Hepatocyte (in vitro differentiated cells): Measurements from ENCODE around the gene TMEM240. TPM values are rescaled to one million over a fixed set of nuclear protein-coding genes. Genes with fewer than 3 reads are reported as not detected.

ENCODE experiments used
- DNase-seq: peaks from one replicate; pipeline ENCODE4 v3.0.0-alpha.2; 2016; ENCODE audit warnings: low spot score
- H2AFZ ChIP-seq: fragments of 200-600 bp; sonication (generic); 2 replicates; pipeline ENCODE4 v1.6.0; 2016; ENCODE audit warnings: antibody characterized with exemption, mild to moderate bottlenecking
- H3K27ac ChIP-seq: fragments of 200-600 bp; sonication (generic); 2 replicates; pipeline ENCODE4 v1.5.1; 2016; ENCODE audit warnings: mild to moderate bottlenecking
- H3K27me3 ChIP-seq: fragments of 200-600 bp; sonication (generic); 2 replicates; pipeline ENCODE4 v1.6.1; 2016
- H3K36me3 ChIP-seq: fragments of 200-600 bp; sonication (generic); replicated peaks from 2 replicates; pipeline ENCODE4 v1.5.1; 2016; ENCODE audit warnings: low read depth; ENCODE audit not compliant: insufficient read depth
- H3K4me1 ChIP-seq: fragments of 200-600 bp; sonication (generic); 2 replicates; pipeline ENCODE4 v1.5.1; 2016; ENCODE audit warnings: mild to moderate bottlenecking, moderate library complexity; ENCODE audit not compliant: insufficient read depth
- H3K4me2 ChIP-seq: fragments of 200-600 bp; sonication (generic); 2 replicates; pipeline ENCODE4 v1.6.0; 2016
- H3K4me3 ChIP-seq: fragments of 200-600 bp; sonication (generic); 2 replicates; pipeline ENCODE4 v1.5.1; 2016; ENCODE audit warnings: mild to moderate bottlenecking
- H3K79me2 ChIP-seq: fragments of 200-600 bp; sonication (generic); 2 replicates; pipeline ENCODE4 v1.6.0; 2017; ENCODE audit warnings: mild to moderate bottlenecking
- H3K9me2 ChIP-seq: fragments of 200-600 bp; sonication (generic); replicated peaks from 2 replicates; pipeline ENCODE4 v1.6.0; 2017; ENCODE audit warnings: mild to moderate bottlenecking; ENCODE audit not compliant: insufficient read depth
- H3K9me3 ChIP-seq: fragments of 200-600 bp; sonication (generic); 2 replicates; pipeline ENCODE4 v1.5.1; 2016; ENCODE audit warnings: low read depth, mild to moderate bottlenecking
- H4K20me1 ChIP-seq: fragments of 200-600 bp; sonication (generic); 2 replicates; pipeline ENCODE4 v1.6.0; 2016; ENCODE audit warnings: mild to moderate bottlenecking; ENCODE audit not compliant: insufficient read depth, poor library complexity, severe bottlenecking
- CTCF ChIP-seq: fragments of 200-600 bp; sonication (generic); IDR thresholded peaks from 2 replicates; pipeline ENCODE4 v1.5.1; 2016; ENCODE audit warnings: antibody characterized with exemption, mild to moderate bottlenecking; ENCODE audit not compliant: poor library complexity
- EZH2 ChIP-seq: fragments of 200-600 bp; sonication (generic); IDR thresholded peaks from 2 replicates; pipeline ENCODE4 v1.6.1; 2016; ENCODE audit warnings: antibody characterized with exemption, mild to moderate bottlenecking, borderline replicate concordance
- EZH2phosphoT487 ChIP-seq: fragments of 200-600 bp; sonication (generic); IDR thresholded peaks from one replicate; pipeline ENCODE4 v1.6.1; 2018; ENCODE audit warnings: antibody characterized with exemption, mild to moderate bottlenecking, low read depth, moderate library complexity; ENCODE audit not compliant: unreplicated experiment, severe bottlenecking
- WGBS: methylation state at CpG from one replicate; pipeline ENCODE4 v1.1.6; 2016; ENCODE audit warnings: low lambda C conversion rate; ENCODE audit errors: missing lambda C conversion rate; 5-methylcytosine and 5-hydroxymethylcytosine counted together
- polyA plus RNA-seq: library from polyadenylated mRNA; unstranded; fragments of >200 nt; fragmentation: Nextera tagmentation; extraction: Ambion mirVana; gene quantifications from 2 replicates; pipeline ENCODE4 v1.2.1, GENCODE V29; 2016
- total RNA-seq: library from RNA; depleted of rRNA; stranded (reverse); fragments of >200 nt; gene quantifications from 2 replicates; pipeline ENCODE4 v1.2.3, GENCODE V29; 2014

TMEM240 gene
- total and polyA plus RNA-seq, 2 experiments from 2014 or later, result 2.1 to 4.3 TPM

DNA sequence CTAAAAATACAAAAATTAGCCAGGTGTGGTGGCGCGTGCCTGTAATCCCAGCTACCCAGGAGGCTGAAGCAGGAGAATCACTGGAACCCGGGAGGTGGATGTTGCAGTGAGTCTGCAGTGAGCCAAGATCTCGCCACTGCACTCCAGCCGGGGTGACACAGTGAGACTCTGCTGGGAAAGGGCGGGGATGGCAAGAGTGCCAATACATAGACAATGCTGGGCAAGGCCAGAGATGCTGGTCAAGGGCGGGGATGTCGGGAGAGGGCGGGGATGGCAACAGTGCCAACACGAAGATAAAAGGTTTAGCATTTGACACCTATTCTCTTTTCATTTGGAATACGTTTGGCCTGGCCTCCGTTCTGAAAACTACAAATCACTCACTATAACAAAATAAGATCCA is 23.3 kb upstream of the TMEM240 start:
- WGBS, result 97% methylated on average over 12 of the region's 12 CpGs
- Histone ChIP-seq H3K27ac (no peak overlapping the region), H3K27me3 (no peaks in the 10 kb centered on the region), H3K4me1 (no peaks in the 10 kb centered on the region), H2AFZ (no peak overlapping the region), H3K9me3 (no peaks in the 10 kb centered on the region), H4K20me1 (peaks cover 54% of the 10 kb centered on the region), H3K79me2 (peaks cover 78% of the 10 kb centered on the region), H3K9me2 (no peaks in the 10 kb centered on the region), H3K4me2 (no peak overlapping the region), H3K4me3 (no peak overlapping the region), H3K36me3 (no peaks in the 10 kb centered on the region)
- TF ChIP-seq EZH2phosphoT487, result no peak
- TF ChIP-seq CTCF, result no peak
- no peak for TF ChIP-seq EZH2
- DNase-seq, result no peak

- H3K4me3 ChIP-seq, result no peak overlapping the region
- no peak overlapping the region for H3K27ac ChIP-seq
- H3K9me2 ChIP-seq, result no peaks in the 10 kb centered on the region
- no peaks in the 10 kb centered on the region for H3K4me1 ChIP-seq
- peaks cover 44% of the 10 kb centered on the region for H4K20me1 ChIP-seq
- H3K4me2 ChIP-seq, result no peak overlapping the region
- no peak for DNase-seq
- H3K36me3 ChIP-seq, result no peaks in the 10 kb centered on the region
- no peaks in the 10 kb centered on the region for H3K9me3 ChIP-seq
- 96% methylated on average over 21 of the region's 21 CpGs for WGBS
- H3K27me3 ChIP-seq, result no peaks in the 10 kb centered on the region
- peaks cover 68% of the 10 kb centered on the region for H3K79me2 ChIP-seq
- H2AFZ ChIP-seq, result no peak overlapping the region
- TF ChIP-seq CTCF, result no peak
- TF ChIP-seq EZH2phosphoT487, result no peak
- no peak for TF ChIP-seq EZH2
These were observed 22.3 kb upstream of the TMEM240 start for GRCh38 chr1:1562556-1563195.

DNA sequence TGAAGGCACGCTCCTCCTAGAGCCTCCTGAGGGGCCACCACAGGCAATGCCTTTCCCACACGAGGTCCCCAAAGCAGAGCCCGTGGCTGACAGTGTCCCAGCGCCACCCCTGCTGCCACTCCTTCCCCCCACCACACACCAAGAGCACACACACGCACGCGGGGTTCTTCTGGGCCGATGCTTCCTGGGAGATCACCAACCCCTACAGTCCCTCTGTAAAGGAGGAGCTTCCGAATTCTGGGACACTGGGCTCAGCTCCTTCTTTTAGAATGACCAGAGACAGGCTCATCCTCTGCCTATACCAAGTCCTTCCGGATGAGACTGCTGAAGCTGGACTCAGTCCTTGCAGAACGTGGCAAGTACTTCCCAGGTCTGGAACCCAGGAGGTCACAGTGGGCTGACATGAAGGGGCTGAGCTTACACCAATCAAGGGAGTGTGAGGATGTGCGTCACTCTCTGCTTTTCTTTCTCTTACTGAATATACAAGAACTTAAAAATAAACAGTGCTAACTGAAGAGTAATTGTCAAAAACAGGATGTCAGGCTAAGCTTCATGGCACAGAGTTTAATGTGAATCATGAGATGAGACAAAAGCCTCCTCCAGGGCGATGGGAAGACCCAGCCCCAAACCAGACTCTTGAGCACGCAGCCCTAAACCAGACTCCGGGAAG is 21.5 kb upstream of the TMEM240 start:
- H2AFZ ChIP-seq, result no peak overlapping the region
- no peaks in the 10 kb centered on the region for H3K27me3 ChIP-seq
- no peak overlapping the region for H3K27ac ChIP-seq
- H4K20me1 ChIP-seq, result peaks cover 36% of the 10 kb centered on the region
- WGBS, result 98% methylated on average over 15 of the region's 15 CpGs
- H3K4me1 ChIP-seq, result no peaks in the 10 kb centered on the region
- no peak overlapping the region for H3K4me3 ChIP-seq
- no peak overlapping the region for H3K4me2 ChIP-seq
- no peaks in the 10 kb centered on the region for H3K9me3 ChIP-seq
- no peaks in the 10 kb centered on the region for H3K36me3 ChIP-seq
- H3K79me2 ChIP-seq, result peaks cover 60% of the 10 kb centered on the region
- TF ChIP-seq EZH2phosphoT487 (no peak), EZH2 (no peak), CTCF (no peak)
- DNase-seq, result no peak
- H3K9me2 ChIP-seq, result no peaks in the 10 kb centered on the region
